Colonic mucosa (tissue), 4 donors: ENCODE results near the gene FAM24B. TPM values are rescaled to one million over a fixed set of nuclear protein-coding genes. Genes with fewer than 3 reads are reported as not detected.
"Not testable (repeated sequence)": the region's sequence is repeated elsewhere in the genome, so short reads cannot be mapped to it uniquely, and the experiment has no call there.

Experiments used
- DNase-seq: peaks from one replicate; pipeline ENCODE4 v3.0.0-alpha.2; 2020
- H3K27ac ChIP-seq: fragments of 200-600 bp; one replicate; pipeline ENCODE4 v1.8.0; 2021
- H3K27me3 ChIP-seq: fragments of 200-600 bp; one replicate; pipeline ENCODE4 v1.8.0; 2021
- H3K36me3 ChIP-seq: fragments of 200-600 bp; one replicate; pipeline ENCODE4 v1.8.0; 2021
- H3K4me1 ChIP-seq: fragments of 200-600 bp; one replicate; pipeline ENCODE4 v1.8.0; 2021; ENCODE audit warnings: mild to moderate bottlenecking
- H3K4me3 ChIP-seq: fragments of 200-600 bp; one replicate; pipeline ENCODE4 v1.8.0; 2021
- H3K9ac ChIP-seq, 2 donors: one replicate each; pipeline ENCODE4 v1.7.0; 2013; ENCODE audit warnings: control low read depth in 2 of 2, low read depth in 2 of 2, low read length in 2 of 2
- H3K9me3 ChIP-seq: fragments of 200-600 bp; one replicate; pipeline ENCODE4 v1.8.0; 2021
- CTCF ChIP-seq: fragments of 200-600 bp; IDR thresholded peaks from one replicate; pipeline ENCODE4 v1.8.0; 2022; ENCODE audit warnings: antibody characterized with exemption, mild to moderate bottlenecking
- intact Hi-C: fragments of 100-400 bp; cut with DNase I; formaldehyde crosslinking; loops from one replicate; pipeline ENCODE4 v1.14.1; 2022
- total RNA-seq, 2 donors: library from RNA; stranded (reverse); fragmentation: NEBNext Ultra II Directional in 1 of 2; extraction: Animal tissue kit (Norgen Biotek cat#: 25700) in 1 of 2; gene quantifications; one replicate each; pipeline ENCODE4 v1.2.1, GENCODE V29; 2021
- donor health status: healthy.
- donor health status: DM: no; HTN: no; CAD: no.
- donor health status: DM: no; HTN: no; CAD: no.

The FAM24B gene
- total RNA-seq, 2 donors from 2014 or later = 4.3 to 6.8 TPM

DNA sequence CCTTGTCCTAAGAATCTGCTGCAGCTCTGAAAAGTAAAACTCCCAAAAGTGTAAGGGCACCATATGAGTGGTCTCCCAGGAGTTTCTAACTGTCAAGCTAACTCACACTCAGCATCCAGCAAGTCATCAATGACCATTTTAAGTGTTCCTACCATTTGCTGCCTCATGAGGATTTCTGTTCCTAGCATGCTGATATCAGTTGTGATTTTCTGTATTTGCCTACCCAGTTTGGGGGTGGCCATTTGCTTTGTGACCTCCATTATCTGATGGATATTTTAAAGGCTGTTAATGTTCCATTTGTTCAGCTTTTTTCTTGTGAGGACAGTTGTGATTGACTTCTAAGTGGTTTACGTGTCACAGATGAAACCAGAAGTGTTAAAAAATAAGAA is 2.9 kb downstream of the FAM24B start:
- no peaks in the 10 kb centered on the region for H3K36me3 ChIP-seq

GRCh38 chr10:122875843-122876466 is 3.4 kb downstream of the FAM24B start:
- Histone ChIP-seq H3K4me1 (no peaks in the 10 kb centered on the region), H3K27me3 (no peaks in the 10 kb centered on the region), H3K36me3 (no peaks in the 10 kb centered on the region), H3K4me3 (no peak overlapping the region), H3K9ac (no peak overlapping the region), H3K9me3 (no peaks in the 10 kb centered on the region), H3K27ac (no peak overlapping the region)
- intact Hi-C loops = no loop called here
- no peak for DNase-seq
- TF ChIP-seq CTCF = no peak

More for the DNA sequence above, 2.9 kb downstream of the FAM24B start:
- H3K4me3 ChIP-seq = no peak overlapping the region
- no peaks in the 10 kb centered on the region for H3K27me3 ChIP-seq
- no peaks in the 10 kb centered on the region for H3K4me1 ChIP-seq
- DNase-seq = no peak
- H3K9me3 ChIP-seq = no peaks in the 10 kb centered on the region
- intact Hi-C loops = no loop called here
- H3K9ac ChIP-seq = no peak overlapping the region
- no peak for TF ChIP-seq CTCF
- H3K27ac ChIP-seq = no peak overlapping the region

DNA sequence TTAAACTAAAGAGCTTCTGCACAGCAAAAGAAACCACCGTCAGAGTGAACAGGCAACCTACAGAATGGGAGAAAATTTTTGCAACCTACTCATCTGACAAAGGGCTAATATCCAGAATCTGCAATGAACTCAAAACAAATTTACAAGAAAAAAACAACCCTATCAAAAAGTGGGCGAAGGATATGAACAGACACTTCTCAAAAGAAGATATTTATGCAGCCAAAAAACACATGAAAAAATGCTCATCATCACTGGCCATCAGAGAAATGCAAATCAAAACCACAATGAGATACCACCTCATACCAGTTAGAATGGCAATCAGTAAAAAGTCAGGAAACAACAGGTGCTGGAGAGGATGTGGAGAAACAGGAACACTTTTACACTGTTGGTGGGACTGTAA is 7.4 kb downstream of the FAM24B start:
- H3K9ac ChIP-seq, DNase-seq, H3K4me1 ChIP-seq, H3K27ac ChIP-seq, H3K4me3 ChIP-seq, intact Hi-C loops, H3K27me3 ChIP-seq, H3K36me3 ChIP-seq, H3K9me3 ChIP-seq: not testable (repeated sequence)

DNA sequence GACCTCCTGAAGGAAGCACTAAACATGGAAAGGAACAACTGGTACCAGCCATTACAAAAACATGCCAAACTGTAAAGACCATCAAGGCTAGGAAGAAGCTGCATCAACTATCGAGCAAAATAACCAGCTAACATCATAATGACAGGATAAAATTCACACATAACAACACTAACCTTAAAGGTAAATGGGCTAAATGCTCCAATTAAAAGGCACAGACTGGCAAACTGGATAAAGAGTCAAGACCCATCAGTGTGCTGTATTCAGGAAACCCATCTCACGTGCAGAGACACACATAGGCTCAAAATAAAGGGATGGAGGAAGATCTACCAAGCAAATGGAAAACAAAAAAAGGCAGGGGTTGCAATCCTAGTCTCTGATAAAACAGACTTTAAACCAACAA is 10.6 kb downstream of the FAM24B start:
- H3K9ac ChIP-seq, H3K27ac ChIP-seq, intact Hi-C loops, H3K27me3 ChIP-seq, DNase-seq, H3K9me3 ChIP-seq, H3K36me3 ChIP-seq, H3K4me3 ChIP-seq, H3K4me1 ChIP-seq: not testable (repeated sequence)

- H3K4me3 ChIP-seq, DNase-seq, H3K9ac ChIP-seq, H3K27me3 ChIP-seq, H3K27ac ChIP-seq, H3K36me3 ChIP-seq, H3K4me1 ChIP-seq, H3K9me3 ChIP-seq, intact Hi-C loops: not testable (repeated sequence)
Observed at GRCh38 chr10:122866757-122867482, 12.5 kb downstream of the FAM24B start.

DNA sequence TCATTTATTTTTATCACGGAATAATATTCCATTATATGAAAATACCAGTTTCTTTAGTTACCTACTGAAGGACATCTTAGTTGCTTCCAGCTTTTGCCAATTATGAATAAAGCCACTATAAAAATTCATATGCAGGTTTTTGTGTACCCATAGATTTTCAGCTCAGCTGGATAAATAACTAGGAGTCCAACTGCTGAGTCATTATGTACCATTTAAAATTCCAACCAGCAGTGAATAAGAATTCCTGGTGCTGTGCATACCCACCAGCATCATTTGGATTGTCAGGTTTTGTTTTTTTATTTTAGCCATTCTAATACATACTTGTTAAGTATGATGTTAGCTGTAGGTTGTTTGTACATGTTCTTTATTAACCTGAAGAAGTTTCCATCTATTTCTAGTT is 14.5 kb downstream of the FAM24B start:
- H3K27me3 ChIP-seq = no peaks in the 10 kb centered on the region
- intact Hi-C loops = no loop called here
- no peak for TF ChIP-seq CTCF
- no peak overlapping the region for H3K9ac ChIP-seq
- no peaks in the 10 kb centered on the region for H3K9me3 ChIP-seq
- no peaks in the 10 kb centered on the region for H3K4me1 ChIP-seq
- H3K4me3 ChIP-seq = no peak overlapping the region
- DNase-seq = no peak
- no peak overlapping the region for H3K27ac ChIP-seq
- no peaks in the 10 kb centered on the region for H3K36me3 ChIP-seq

- Histone ChIP-seq H3K4me3 (no peak overlapping the region), H3K4me1 (no peaks in the 10 kb centered on the region), H3K36me3 (no peaks in the 10 kb centered on the region), H3K9ac (no peak overlapping the region), H3K27ac (no peak overlapping the region), H3K27me3 (no peaks in the 10 kb centered on the region), H3K9me3 (no peaks in the 10 kb centered on the region)
- DNase-seq = no peak
- intact Hi-C loops = no loop called here
- no peak for TF ChIP-seq CTCF
Observed at GRCh38 chr10:122864194-122864592, 15.2 kb downstream of the FAM24B start.
